ENCODE data around the gene DDI2.

The DDI2 gene

DNA sequence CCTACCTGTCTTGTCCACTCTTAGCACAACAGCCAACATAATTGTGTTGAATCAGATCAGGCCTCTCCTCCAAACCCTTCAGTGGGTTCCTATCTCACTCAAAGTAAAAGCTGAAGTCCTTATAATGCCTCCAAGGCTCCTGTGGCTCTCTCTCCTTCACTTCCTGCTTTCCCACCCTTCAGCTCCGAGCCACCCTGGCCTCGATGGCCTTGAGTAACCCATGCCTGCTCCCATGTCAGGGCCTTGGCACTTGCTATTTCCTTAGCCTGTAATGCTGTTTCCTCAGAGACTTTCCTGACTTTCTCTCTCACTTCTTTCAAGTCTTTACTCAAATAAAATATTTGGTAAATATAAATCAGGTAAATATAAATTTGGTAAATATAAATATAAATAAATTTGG lies 58.8 kb downstream of the DDI2 start:
- H3K27ac Mint-ChIP-seq: no peak overlapping the region
- no peak for ATAC-seq
- H3K27me3 Mint-ChIP-seq: no peaks in the 10 kb centered on the region
- no peaks in the 10 kb centered on the region for H3K36me3 Mint-ChIP-seq
- no peak overlapping the region for H3K4me3 Mint-ChIP-seq
- H3K4me1 Mint-ChIP-seq: peaks cover 22% of the 10 kb centered on the region
- peaks cover 3% of the 10 kb centered on the region for H3K9me3 Mint-ChIP-seq

DNA sequence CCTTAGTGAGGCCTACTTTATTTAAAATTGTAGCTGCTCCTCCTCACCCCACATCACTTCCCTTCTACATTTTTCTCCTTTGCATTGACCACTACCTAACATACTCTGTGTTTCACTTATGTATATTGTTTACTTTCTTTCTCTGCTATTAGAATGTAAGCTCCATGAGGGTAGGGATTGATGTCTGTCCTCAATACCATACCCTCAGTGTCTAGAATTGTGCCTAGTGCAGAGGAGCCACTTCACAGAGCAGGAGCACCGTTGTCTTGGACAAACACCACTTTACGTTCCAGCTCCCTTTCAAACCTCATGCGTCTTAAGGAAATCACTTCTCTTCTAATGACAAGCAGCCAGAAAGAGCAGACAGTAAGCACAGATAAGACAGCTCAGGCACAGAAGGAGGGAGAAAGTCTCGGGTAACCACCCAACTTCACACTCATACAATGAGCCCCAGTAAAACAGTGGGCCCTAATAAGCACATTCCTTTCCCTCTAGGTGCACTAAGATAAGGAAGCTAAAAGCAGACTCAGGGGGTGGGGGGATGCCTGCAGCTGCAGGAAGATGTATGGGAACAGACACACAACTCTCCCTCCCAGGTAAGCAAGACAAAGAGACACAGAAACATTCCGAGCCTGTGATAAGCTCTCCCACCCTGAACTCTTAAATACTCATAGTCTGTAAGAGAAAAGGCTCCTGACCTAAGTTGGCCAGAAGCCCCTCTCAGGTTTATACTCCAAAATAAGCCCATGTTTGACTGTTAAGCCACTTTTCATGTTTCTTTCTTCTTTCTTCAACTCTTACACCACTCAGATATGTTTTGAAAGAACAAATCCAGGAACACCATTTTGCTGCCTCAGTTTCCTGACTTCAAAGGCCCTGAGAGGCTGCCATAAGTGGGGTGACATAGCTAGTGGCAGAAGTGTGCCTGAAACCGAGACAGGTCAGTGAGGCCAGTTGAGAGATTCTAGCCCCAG lies 59.7 kb downstream of the DDI2 start:
- Mint-ChIP-seq H3K27me3 (no peaks in the 10 kb centered on the region), H3K27ac (no peak overlapping the region), H3K4me3 (no peak overlapping the region), H3K4me1 (peaks cover 27% of the 10 kb centered on the region), H3K9me3 (peaks cover 3% of the 10 kb centered on the region), H3K36me3 (no peaks in the 10 kb centered on the region)
- ATAC-seq: no peak

DNA sequence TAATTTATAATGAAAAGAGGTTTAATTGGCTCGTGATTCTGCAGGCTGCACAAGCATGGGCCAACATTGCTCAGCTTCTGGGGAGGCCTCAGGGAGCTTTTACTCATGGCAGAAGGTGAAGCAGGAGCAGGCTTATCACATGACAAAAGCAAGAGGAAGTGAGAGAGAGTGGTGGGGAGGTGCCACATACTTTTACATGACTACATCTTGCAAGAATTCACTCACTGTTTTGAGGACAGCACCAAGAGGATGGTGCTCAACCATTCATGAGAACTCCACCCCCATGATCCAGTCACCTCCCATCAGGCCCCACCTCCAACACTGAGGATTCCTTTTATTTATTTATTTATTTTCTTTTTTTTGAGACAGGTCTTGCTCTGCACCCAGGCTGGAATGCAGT lies 61.3 kb downstream of the DDI2 start:
- Mint-ChIP-seq H3K4me1 (peaks cover 41% of the 10 kb centered on the region), H3K27ac (no peak overlapping the region), H3K36me3 (no peaks in the 10 kb centered on the region), H3K4me3 (no peak overlapping the region), H3K9me3 (peaks cover 3% of the 10 kb centered on the region), H3K27me3 (no peaks in the 10 kb centered on the region)
- ATAC-seq: peak; percentile 74

DNA sequence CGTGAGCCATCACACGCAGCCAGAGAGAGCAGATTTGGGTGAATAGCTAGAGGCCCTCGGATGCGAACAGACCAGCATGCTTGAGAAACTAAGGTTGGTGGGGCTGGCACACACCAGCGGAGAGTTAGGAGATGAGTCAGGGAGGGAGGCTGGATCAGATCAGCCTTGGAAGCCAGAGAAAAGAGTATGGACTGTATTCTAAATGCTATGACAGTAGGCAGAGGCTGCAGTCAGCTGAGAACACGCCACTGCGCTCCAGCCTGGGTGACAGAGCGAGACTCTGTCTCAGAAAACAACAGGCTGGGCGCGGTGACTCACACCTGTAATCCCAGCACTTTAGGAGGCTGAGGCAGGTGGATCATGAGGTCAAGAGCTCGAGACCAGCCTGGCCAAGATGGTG lies 62.9 kb downstream of the DDI2 start:
- no peak for ATAC-seq
- H3K9me3 Mint-ChIP-seq: peaks cover 3% of the 10 kb centered on the region
- no peaks in the 10 kb centered on the region for H3K36me3 Mint-ChIP-seq
- H3K27ac Mint-ChIP-seq: peak overlapping the region; percentile 92
- no peak overlapping the region for H3K4me3 Mint-ChIP-seq
- H3K4me1 Mint-ChIP-seq: peaks cover 49% of the 10 kb centered on the region
- H3K27me3 Mint-ChIP-seq: no peaks in the 10 kb centered on the region

DNA sequence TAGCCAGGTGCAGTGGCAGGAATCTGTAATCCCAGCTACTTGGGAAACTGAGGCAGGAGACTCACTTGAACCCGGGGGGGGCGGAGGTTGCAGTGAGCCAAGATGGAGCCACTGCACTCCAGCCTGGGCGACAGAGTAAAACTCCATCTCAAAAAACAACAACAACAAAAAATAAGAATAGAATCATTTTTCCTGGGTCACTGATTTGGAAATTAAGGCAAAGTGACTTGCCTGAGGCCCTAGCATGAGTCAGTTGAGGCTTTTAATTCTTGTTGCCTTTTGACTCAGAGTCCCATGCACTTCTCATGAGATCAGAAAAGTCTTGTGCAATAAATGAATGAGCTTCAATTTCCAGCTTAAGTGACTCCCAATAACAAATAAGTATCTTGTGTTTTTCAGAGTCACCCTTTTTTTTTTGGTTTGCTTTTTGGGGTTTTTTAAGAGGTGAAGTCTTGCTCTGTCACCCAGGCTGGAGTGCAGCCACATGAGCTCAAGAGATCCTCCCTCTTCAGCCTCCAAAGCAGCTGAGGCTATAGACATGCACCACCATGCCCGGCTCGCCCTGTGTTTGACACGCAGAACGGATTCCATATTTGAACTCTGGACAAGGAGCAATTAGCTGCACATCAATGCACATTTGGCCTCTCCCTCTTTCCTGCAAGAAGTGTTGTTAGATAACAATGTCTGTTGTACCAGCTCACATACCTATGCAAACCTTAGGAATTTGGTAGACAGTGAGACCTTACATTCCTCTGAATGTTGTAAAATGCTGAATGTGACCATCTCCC lies 63.5 kb downstream of the DDI2 start:
- H3K4me3 Mint-ChIP-seq: no peak overlapping the region
- peak overlapping the region; percentile 92 for H3K27ac Mint-ChIP-seq
- peaks cover 55% of the 10 kb centered on the region for H3K4me1 Mint-ChIP-seq
- peaks cover 3% of the 10 kb centered on the region for H3K9me3 Mint-ChIP-seq
- no peak for ATAC-seq
- no peaks in the 10 kb centered on the region for H3K27me3 Mint-ChIP-seq
- no peaks in the 10 kb centered on the region for H3K36me3 Mint-ChIP-seq

DNA sequence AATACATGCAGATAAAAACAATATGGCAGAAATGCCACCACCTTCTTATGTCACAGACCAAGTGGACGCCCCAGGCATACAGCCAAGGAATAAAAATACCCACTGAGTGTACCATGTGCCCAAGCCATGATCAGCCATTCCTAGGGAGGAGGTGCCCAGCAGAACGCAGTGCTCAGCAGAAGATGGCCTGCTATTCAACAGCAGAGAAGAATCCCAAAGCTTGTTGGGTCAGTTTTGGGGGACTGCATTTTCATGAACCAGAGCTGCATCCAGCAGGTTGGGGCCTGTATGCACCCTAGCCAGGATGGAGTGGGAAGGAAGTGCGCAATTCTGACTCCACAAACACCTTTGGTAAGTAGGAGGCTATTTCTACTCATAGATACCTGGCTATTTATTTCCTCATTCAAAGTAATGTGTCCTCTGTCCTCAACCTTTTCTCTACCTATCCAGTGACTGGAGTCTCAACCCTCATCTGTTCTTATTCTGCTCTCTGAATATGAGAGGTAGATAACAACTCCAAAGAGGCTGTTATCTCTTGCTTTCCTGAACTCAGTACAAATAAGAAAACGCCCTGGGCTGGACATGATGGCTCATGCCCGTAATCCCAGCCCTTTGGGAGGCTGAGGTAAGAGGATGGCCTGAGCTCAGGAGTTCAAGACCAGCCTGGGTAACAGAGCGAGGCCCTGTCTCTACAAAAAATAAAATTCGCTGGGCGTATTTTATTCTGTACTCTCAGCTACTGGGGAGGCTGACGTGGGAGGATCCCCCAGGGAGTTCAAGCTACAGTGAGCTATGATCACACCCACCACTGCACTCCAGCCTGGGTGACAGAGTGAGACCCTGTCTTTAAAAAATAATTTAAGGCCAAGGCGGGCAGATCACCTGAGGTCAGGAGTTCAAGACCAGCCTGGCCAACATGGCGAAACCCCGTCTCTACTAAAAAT lies 64.4 kb downstream of the DDI2 start:
- Mint-ChIP-seq H3K4me1 (peaks cover 59% of the 10 kb centered on the region), H3K27me3 (no peaks in the 10 kb centered on the region), H3K36me3 (no peaks in the 10 kb centered on the region), H3K27ac (peak overlapping the region; percentile 92), H3K4me3 (peak overlapping the region; percentile 79), H3K9me3 (peaks cover 3% of the 10 kb centered on the region)
- ATAC-seq: peak; percentile 80

DNA sequence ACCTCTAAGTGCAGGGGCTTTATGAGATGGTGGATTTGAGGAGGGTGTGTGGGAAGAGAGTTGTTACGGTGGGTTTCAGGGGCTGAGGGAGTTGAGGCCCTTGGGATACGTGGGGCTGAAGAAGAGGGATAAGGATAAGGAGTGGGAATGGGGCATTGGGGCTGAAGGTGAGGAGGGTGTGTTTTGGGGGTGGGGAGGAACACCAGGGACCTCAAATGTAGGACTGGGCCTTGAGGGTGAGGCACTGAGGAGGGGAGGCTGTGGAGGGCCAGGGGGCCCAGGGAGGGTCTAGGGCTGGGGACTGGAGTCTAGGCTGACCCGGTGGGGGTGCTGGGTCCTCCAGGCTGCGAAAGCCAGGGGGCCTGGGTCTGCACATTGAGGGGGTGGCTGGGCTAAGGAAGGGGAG lies 65.7 kb downstream of the DDI2 start:
- ATAC-seq: no peak
- Mint-ChIP-seq H3K27ac (peak overlapping the region; percentile 92), H3K4me1 (peaks cover 73% of the 10 kb centered on the region), H3K27me3 (no peaks in the 10 kb centered on the region), H3K4me3 (peak overlapping the region; percentile 79), H3K36me3 (peaks cover 5% of the 10 kb centered on the region), H3K9me3 (peaks cover 3% of the 10 kb centered on the region)

DNA sequence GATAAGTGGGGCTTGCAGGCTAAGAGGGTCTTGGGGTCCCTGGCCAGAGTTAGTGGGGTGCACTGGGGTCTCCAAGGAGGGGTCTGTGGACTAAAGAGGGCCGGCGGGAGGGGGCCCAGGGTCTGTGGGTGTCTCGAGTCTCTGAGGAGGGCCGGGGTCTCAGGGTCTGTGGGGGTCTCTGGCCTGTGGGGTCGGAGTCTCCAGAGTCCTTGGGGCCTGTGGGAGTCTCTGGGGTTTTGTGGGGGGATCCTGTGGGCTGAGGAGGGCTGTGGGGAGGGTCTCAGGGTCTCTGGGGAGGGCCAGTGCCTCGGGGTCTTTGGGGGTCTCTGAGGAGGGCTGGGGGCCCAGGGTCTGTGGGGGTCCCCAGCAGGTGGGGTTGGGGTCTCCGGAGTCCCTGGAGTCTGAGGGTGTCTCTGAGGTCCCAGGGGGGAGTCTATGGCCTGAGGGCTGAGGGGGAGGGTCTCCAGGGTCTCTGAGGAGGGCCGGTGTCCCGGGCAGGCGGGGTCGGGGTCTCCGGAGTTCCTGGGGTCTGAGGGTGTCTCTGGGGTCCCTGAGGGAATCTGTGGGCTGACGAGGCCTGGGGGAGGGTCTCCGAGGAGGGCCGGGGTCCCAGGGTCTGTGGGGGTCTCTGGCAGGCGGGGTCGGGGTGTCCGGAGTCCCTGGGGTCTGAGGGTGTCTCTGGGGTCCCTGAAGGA lies 66.2 kb downstream of the DDI2 start:
- no peaks in the 10 kb centered on the region for H3K27me3 Mint-ChIP-seq
- peak overlapping the region; percentile 79 for H3K4me3 Mint-ChIP-seq
- H3K9me3 Mint-ChIP-seq: peaks cover 2% of the 10 kb centered on the region
- peak; percentile 4 for ATAC-seq
- peak overlapping the region; percentile 92 for H3K27ac Mint-ChIP-seq
- peaks cover 8% of the 10 kb centered on the region for H3K36me3 Mint-ChIP-seq
- H3K4me1 Mint-ChIP-seq: peaks cover 78% of the 10 kb centered on the region

DNA sequence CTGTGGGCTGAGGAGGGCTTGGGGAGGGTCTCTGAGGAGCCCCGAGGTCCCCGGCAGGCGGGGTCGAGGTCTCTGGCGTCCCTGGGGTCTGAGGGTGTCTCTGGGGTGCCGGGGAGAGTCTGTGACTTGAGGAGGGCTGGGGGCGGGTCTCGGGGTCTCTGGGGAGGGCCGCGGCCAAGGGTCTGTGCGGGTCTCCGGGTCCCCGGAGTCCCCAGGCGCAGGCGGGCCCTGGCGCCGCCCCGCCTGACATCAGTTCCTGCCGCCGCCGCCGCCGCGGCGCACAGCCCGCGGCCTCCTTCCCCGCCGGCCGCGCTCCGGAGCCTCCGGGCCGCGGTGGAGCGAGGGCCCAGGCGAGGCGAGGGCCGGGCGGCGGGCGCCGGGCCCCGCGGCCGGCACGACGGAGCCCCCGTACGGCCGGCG lies 66.8 kb downstream of the DDI2 start, which contains the start of gene PLEKHM2:
Gene PLEKHM2 (plus strand): TSS at position 279 of the 420 bp plus-strand sequence. CDS start 239 bp downstream, outside the sequence.
- Mint-ChIP-seq H3K27me3 (no peaks in the 10 kb centered on the region), H3K4me3 (peak within 1 kb of the TSS; percentile 89), H3K9me3 (no peaks in the 10 kb centered on the region), H3K27ac (peak within 1 kb of the TSS; percentile 92), H3K36me3 (peaks cover 8% of the 10 kb centered on the region), H3K4me1 (peaks cover 82% of the 10 kb centered on the region)
- ATAC-seq: peak; percentile 81

DNA sequence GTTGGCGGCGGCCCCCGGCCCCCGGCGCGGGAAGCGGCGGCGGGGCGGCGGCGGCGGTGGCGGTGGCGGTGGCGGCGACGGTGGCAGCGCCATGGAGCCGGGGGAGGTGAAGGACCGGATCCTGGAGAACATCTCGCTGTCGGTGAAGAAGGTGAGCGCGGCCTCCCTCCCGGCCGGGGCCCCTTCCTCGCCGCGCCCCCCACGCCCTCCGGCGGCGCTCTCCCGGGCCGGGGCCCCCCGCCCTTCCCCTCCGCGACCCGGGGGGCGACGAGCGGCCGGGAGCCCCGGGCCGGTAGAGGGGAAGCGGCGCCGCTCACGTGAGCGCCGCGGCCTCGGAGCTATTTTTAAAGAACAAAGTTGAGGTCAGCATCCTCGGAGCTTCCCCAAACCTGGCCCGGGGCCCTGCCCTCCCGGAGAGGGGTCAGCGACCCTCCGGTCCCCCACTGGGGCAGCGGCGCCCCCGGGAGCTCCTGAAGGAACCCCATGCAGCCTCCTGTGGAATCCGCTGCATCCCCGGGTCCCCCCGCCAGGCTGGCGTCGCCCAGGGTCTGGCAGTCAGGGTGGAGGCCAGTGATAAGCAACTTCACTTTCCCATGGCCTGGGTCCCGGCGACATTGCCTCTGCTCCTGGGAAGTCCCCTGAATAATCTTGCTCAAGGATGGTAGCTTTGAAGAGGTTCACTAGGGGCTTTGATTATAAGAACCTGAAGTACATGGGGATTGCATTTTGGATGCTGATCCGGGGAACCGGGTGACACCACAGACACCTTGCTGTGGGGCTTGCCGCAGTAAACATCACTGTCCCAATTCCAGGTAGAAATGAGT lies 67.4 kb downstream of the DDI2 start:
- peak overlapping the region; percentile 92 for H3K27ac Mint-ChIP-seq
- peak; percentile 52 for ATAC-seq
- H3K4me3 Mint-ChIP-seq: peak overlapping the region; percentile 89
- peaks cover 78% of the 10 kb centered on the region for H3K4me1 Mint-ChIP-seq
- no peaks in the 10 kb centered on the region for H3K9me3 Mint-ChIP-seq
- H3K27me3 Mint-ChIP-seq: no peaks in the 10 kb centered on the region
- H3K36me3 Mint-ChIP-seq: peaks cover 8% of the 10 kb centered on the region

DNA sequence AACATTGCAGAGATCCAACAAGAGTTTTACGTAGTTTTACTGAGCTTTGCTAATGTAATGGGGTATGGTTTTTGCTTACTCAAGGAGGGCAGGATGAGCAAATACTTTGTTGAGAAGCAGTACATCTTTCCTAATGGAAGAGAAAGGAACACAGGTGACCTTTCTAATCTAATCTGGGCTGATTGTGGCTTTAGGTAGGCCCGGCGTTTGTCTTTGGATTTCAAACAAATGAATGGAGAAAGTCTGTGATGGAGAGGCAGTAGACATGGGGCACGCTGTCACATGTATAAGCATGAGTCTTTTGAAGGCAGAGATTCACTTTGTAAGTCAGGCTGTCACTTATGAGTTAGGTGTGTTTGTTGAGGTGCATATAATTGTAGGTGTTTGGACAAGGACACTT lies 68.6 kb downstream of the DDI2 start:
- no peaks in the 10 kb centered on the region for H3K9me3 Mint-ChIP-seq
- H3K36me3 Mint-ChIP-seq: peaks cover 8% of the 10 kb centered on the region
- H3K27me3 Mint-ChIP-seq: no peaks in the 10 kb centered on the region
- H3K4me1 Mint-ChIP-seq: peaks cover 68% of the 10 kb centered on the region
- peak overlapping the region; percentile 89 for H3K4me3 Mint-ChIP-seq
- ATAC-seq: no peak
- H3K27ac Mint-ChIP-seq: peak overlapping the region; percentile 92

DNA sequence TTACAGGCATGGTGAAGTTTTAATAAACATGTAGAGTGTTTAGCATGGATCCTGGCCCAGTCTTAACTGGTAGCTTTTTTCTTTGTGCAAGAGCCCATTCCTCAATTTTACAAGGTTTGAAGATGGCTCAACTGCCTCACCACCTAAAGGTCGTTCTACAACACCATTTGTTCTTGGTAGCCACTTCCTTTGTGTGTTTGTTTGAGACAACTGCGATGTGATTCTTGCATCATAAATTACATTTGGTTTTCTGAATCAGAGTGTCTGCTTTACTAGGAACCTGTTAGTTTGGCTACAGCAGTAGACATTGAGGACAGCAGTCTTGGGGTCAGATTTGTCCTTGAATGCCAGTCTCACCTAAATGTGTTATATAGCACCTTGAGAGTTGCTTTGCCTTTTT lies 70.2 kb downstream of the DDI2 start:
- peaks cover 64% of the 10 kb centered on the region for H3K4me1 Mint-ChIP-seq
- H3K36me3 Mint-ChIP-seq: peaks cover 8% of the 10 kb centered on the region
- no peaks in the 10 kb centered on the region for H3K27me3 Mint-ChIP-seq
- no peaks in the 10 kb centered on the region for H3K9me3 Mint-ChIP-seq
- no peak overlapping the region for H3K4me3 Mint-ChIP-seq
- no peak overlapping the region for H3K27ac Mint-ChIP-seq
- no peak for ATAC-seq

DNA sequence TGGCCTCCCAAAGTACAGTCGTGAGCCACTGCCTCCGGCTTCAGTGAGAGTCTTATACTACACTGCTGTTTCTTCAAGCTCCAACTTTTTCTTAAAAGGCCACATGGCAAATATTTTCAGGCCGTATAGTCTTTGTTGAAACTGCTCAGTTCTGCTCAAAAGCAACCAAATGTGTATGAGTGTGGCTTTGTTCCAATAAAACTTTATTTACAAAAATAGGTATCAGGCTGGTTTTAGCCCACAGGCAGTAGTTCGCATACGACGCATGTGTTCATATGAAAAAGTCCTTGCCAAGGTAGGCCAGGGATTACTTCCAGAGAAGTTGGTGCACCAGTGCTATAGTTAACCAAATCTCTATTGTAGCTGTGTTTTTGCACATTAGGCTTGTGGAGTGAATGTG lies 73.1 kb downstream of the DDI2 start:
- Mint-ChIP-seq H3K36me3 (peaks cover 8% of the 10 kb centered on the region), H3K9me3 (no peaks in the 10 kb centered on the region), H3K4me1 (peaks cover 67% of the 10 kb centered on the region), H3K27me3 (no peaks in the 10 kb centered on the region), H3K4me3 (no peak overlapping the region), H3K27ac (no peak overlapping the region)
- no peak for ATAC-seq

All from stimulated activated memory B cell treated with anti-CD40 and anti-IgM and Interleukin-4, amounts not matched to agents 10 μg/mL and 1 μg/mL and 100 μg/mL, for 72 hours (primary cell).